IPS-18a (cell line): ENCODE results near the gene DMXL1.
A peak's percentile ranks its signal among the peaks of the same experiment; 100 is the strongest.

ENCODE experiments used
- H3K27ac ChIP-seq: one replicate; pipeline ENCODE4 v1.5.1; 2013; ENCODE audit warnings: low read length
- H3K27me3 ChIP-seq: one replicate; pipeline ENCODE4 v1.6.1; 2013; ENCODE audit warnings: mild to moderate bottlenecking, low read length; ENCODE audit not compliant: control insufficient read depth, insufficient read depth
- H3K36me3 ChIP-seq: one replicate; pipeline ENCODE4 v1.6.1; 2013; ENCODE audit warnings: low read depth, low read length; ENCODE audit not compliant: control insufficient read depth
- H3K4me1 ChIP-seq: one replicate; pipeline ENCODE4 v1.6.1; 2013; ENCODE audit warnings: low read depth, low read length; ENCODE audit not compliant: control insufficient read depth
- H3K4me3 ChIP-seq: one replicate; pipeline ENCODE4 v1.5.1; 2013; ENCODE audit warnings: low read length
- H3K9ac ChIP-seq: one replicate; pipeline ENCODE4 v1.6.1; 2013; ENCODE audit warnings: mild to moderate bottlenecking, low read length, moderate library complexity
- H3K9me3 ChIP-seq: one replicate; pipeline ENCODE4 v1.6.1; 2013; ENCODE audit warnings: low read depth, low read length; ENCODE audit not compliant: control insufficient read depth

DMXL1 gene

GRCh38 chr5:119070828-119071560 lies at the start of gene DMXL1:
TSS of gene DMXL1 (plus strand) at chr5:119071087. CDS start at chr5:119071570, 483 bp downstream.
- H3K36me3 ChIP-seq, result no peaks in the 10 kb centered on the region
- peak within 1 kb of the TSS; percentile 70 for H3K27ac ChIP-seq
- H3K27me3 ChIP-seq, result no peaks in the 10 kb centered on the region
- H3K4me3 ChIP-seq, result peak within 1 kb of the TSS; percentile 94
- H3K9me3 ChIP-seq, result no peaks in the 10 kb centered on the region
- peak within 1 kb of the TSS; percentile 67 for H3K9ac ChIP-seq
- H3K4me1 ChIP-seq, result peaks cover 13% of the 10 kb centered on the region

- H3K36me3 ChIP-seq, result no peaks in the 10 kb centered on the region
- H3K4me1 ChIP-seq, result no peaks in the 10 kb centered on the region
- H3K9me3 ChIP-seq, result no peaks in the 10 kb centered on the region
- H3K27ac ChIP-seq, result no peak overlapping the region
- no peaks in the 10 kb centered on the region for H3K27me3 ChIP-seq
- no peak overlapping the region for H3K9ac ChIP-seq
- no peak overlapping the region for H3K4me3 ChIP-seq
These were observed 49.6 kb upstream of the DMXL1 start for GRCh38 chr5:119021149-119021732.

GRCh38 chr5:119022017-119022745 lies 48.7 kb upstream of the DMXL1 start:
- no peaks in the 10 kb centered on the region for H3K9me3 ChIP-seq
- H3K4me3 ChIP-seq, result no peak overlapping the region
- H3K27ac ChIP-seq, result no peak overlapping the region
- no peak overlapping the region for H3K9ac ChIP-seq
- H3K36me3 ChIP-seq, result no peaks in the 10 kb centered on the region
- no peaks in the 10 kb centered on the region for H3K4me1 ChIP-seq
- H3K27me3 ChIP-seq, result no peaks in the 10 kb centered on the region

- H3K27ac ChIP-seq, result no peak overlapping the region
- no peaks in the 10 kb centered on the region for H3K9me3 ChIP-seq
- H3K9ac ChIP-seq, result no peak overlapping the region
- no peaks in the 10 kb centered on the region for H3K36me3 ChIP-seq
- no peak overlapping the region for H3K4me3 ChIP-seq
- H3K27me3 ChIP-seq, result no peaks in the 10 kb centered on the region
- no peaks in the 10 kb centered on the region for H3K4me1 ChIP-seq
These were observed 48.1 kb upstream of the DMXL1 start for GRCh38 chr5:119022773-119023172.

GRCh38 chr5:119028575-119028974 lies 42.3 kb upstream of the DMXL1 start:
- H3K36me3 ChIP-seq, result no peaks in the 10 kb centered on the region
- H3K27ac ChIP-seq, result no peak overlapping the region
- H3K4me3 ChIP-seq, result no peak overlapping the region
- no peaks in the 10 kb centered on the region for H3K27me3 ChIP-seq
- H3K9ac ChIP-seq, result no peak overlapping the region
- no peaks in the 10 kb centered on the region for H3K9me3 ChIP-seq
- peaks cover 15% of the 10 kb centered on the region for H3K4me1 ChIP-seq

GRCh38 chr5:119031011-119031886 lies 39.6 kb upstream of the DMXL1 start:
- Histone ChIP-seq H3K27ac (no peak overlapping the region), H3K27me3 (no peaks in the 10 kb centered on the region), H3K9ac (no peak overlapping the region), H3K4me1 (peaks cover 15% of the 10 kb centered on the region), H3K9me3 (no peaks in the 10 kb centered on the region), H3K4me3 (no peak overlapping the region), H3K36me3 (no peaks in the 10 kb centered on the region)

GRCh38 chr5:119031905-119032304 lies 39.0 kb upstream of the DMXL1 start:
- no peaks in the 10 kb centered on the region for H3K27me3 ChIP-seq
- H3K9ac ChIP-seq, result no peak overlapping the region
- H3K4me1 ChIP-seq, result peaks cover 15% of the 10 kb centered on the region
- H3K9me3 ChIP-seq, result no peaks in the 10 kb centered on the region
- H3K36me3 ChIP-seq, result no peaks in the 10 kb centered on the region
- no peak overlapping the region for H3K27ac ChIP-seq
- no peak overlapping the region for H3K4me3 ChIP-seq

- no peak overlapping the region for H3K27ac ChIP-seq
- no peaks in the 10 kb centered on the region for H3K9me3 ChIP-seq
- no peaks in the 10 kb centered on the region for H3K36me3 ChIP-seq
- no peak overlapping the region for H3K9ac ChIP-seq
- H3K27me3 ChIP-seq, result no peaks in the 10 kb centered on the region
- no peak overlapping the region for H3K4me3 ChIP-seq
- H3K4me1 ChIP-seq, result peaks cover 15% of the 10 kb centered on the region
These were observed 38.2 kb upstream of the DMXL1 start for GRCh38 chr5:119032656-119033055.

- Histone ChIP-seq H3K27ac (no peak overlapping the region), H3K4me1 (peaks cover 15% of the 10 kb centered on the region), H3K4me3 (no peak overlapping the region), H3K36me3 (no peaks in the 10 kb centered on the region), H3K9ac (no peak overlapping the region), H3K9me3 (no peaks in the 10 kb centered on the region), H3K27me3 (no peaks in the 10 kb centered on the region)
These were observed 37.8 kb upstream of the DMXL1 start for GRCh38 chr5:119033135-119033534.

GRCh38 chr5:119036101-119036762 lies 34.7 kb upstream of the DMXL1 start:
- Histone ChIP-seq H3K36me3 (no peaks in the 10 kb centered on the region), H3K9me3 (no peaks in the 10 kb centered on the region), H3K9ac (no peak overlapping the region), H3K27me3 (no peaks in the 10 kb centered on the region), H3K27ac (no peak overlapping the region), H3K4me1 (peaks cover 12% of the 10 kb centered on the region), H3K4me3 (no peak overlapping the region)
